Vagina (tissue), 2 donors: ENCODE measurements around the gene TLE5.

Experiments
- CTCF ChIP-seq, 3 experiments: fragments of 450-650 bp in 2 of 3; fragments of 200-600 bp in 1 of 3; sonication (generic) in 1 of 3; IDR thresholded peaks; one replicate each; pipeline ENCODE4 v1.5.1; 2017 to 2019; ENCODE audit warnings: antibody characterized with exemption in 3 of 3, mild to moderate bottlenecking in 2 of 3, moderate library complexity in 2 of 3
- POLR2A ChIP-seq, 2 donors: fragments of 450-650 bp; IDR thresholded peaks; one replicate each; pipeline ENCODE4 v1.6.1; 2017; ENCODE audit warnings: antibody characterized with exemption in 2 of 2, mild to moderate bottlenecking in 2 of 2, moderate library complexity in 2 of 2
- POLR2AphosphoS5 ChIP-seq, 2 donors: sonication (generic); formaldehyde crosslinking; IDR thresholded peaks; one replicate each; pipeline ENCODE4 v1.9.0; 2017; ENCODE audit warnings: antibody characterized with exemption in 2 of 2, mild to moderate bottlenecking in 2 of 2, low read depth in 1 of 2; ENCODE audit not compliant: insufficient read depth in 1 of 2

- TF ChIP-seq POLR2A (IDR thresholded peaks at IDR 0.05) (no peak), CTCF (IDR thresholded peaks at IDR 0.05) (no peak), POLR2AphosphoS5 (IDR thresholded peaks at IDR 0.05; ENCODE audit: insufficient read depth in 1 of 2, low read depth in 1 of 2) (no peak)
Measured at GRCh38 chr19:3008994-3009393, 53.3 kb downstream of the TLE5 start.
